Measurements from ENCODE around the gene MIP. TPM values are rescaled to one million over a fixed set of nuclear protein-coding genes. Genes with fewer than 3 reads are reported as not detected.
A peak's percentile ranks its signal among the peaks of the same experiment; 100 is the strongest.

Gene MIP
- total and polyA plus RNA-seq, 10 of the 15 experiments (the other 5 are each of a cell fraction or from before 2014, with no cell fraction given), result 0.04 to 0.18 (median 0.11) TPM; not detected in 3

- FAIRE-seq (no peak), DNase-seq (ENCODE audit: low read depth, low spot score) (no peak), ATAC-seq (peak; percentile 65)
- RAD21 ChIA-PET (ENCODE audit: unreplicated experiment), result interaction anchor here (0.7 to 1.3 kb wide), 2 partner anchors 149 to 1295 kb away, joined by 3 read pairs; no protein-coding TSS in a partner anchor
- H3K4me2 ChIP-seq (ENCODE audit: control insufficient read depth, insufficient read depth), result peak overlapping the region; percentile 97
- TF ChIP-seq USF1 (IDR thresholded peaks at IDR 0.05; ENCODE audit: borderline replicate concordance, extremely low read length, insufficient read depth, low read depth, low read length), result peak; percentile 24
- peak; percentile 34 for TF ChIP-seq POLR2A (IDR thresholded peaks at IDR 0.05; ENCODE audit: low read depth, low read length)
- no peak for TF ChIP-seq HDAC6 (IDR thresholded peaks at IDR 0.05; ENCODE audit: unreplicated experiment)
- peak; percentile 28 to 63; a peak in 2 of 4 replicates for TF ChIP-seq BHLHE40 (IDR thresholded peaks at IDR 0.05; ENCODE audit: borderline replicate concordance in 1 of 2, low read depth in 2 of 2, low read length in 1 of 2)
- TF ChIP-seq EGR1 (IDR thresholded peaks at IDR 0.05; ENCODE audit: borderline replicate concordance in 1 of 2, low read depth in 2 of 2, low read length in 2 of 2), result 0 out of 3 replicates have a peak, but pooled peaks of 1 of the 2 experiments have one; percentile 40
- no peak for TF ChIP-seq ESRRA (IDR thresholded peaks at IDR 0.05; ENCODE audit: low read length)
- TF ChIP-seq PML (IDR thresholded peaks at IDR 0.05; ENCODE audit: low read length), result no peak
- no peaks in the 10 kb centered on the region for H3K79me2 ChIP-seq (ENCODE audit: control insufficient read depth, insufficient read depth, low read length)
- no TSS peak for BruUV-seq (replicated peaks)
- peak overlapping the region; percentile 59 for H2AFZ ChIP-seq (ENCODE audit: control insufficient read depth, low read depth, low read length)
- POLR2A ChIA-PET, result no interaction called here
- peak overlapping the region; percentile 71 for H3K4me3 ChIP-seq
- peaks cover 4% of the 10 kb centered on the region; the same call in 1 of the 2 replicates for H3K4me1 ChIP-seq (ENCODE audit: control insufficient read depth, insufficient read depth, low read length)
- CTCF ChIA-PET, result interaction anchor here (0.6 kb wide), 1 partner anchor 142 kb away, joined by 3 read pairs; no protein-coding TSS in a partner anchor
- peak overlapping the region; percentile 41; the same call in 1 of the 2 replicates for H3K9ac ChIP-seq (ENCODE audit: control insufficient read depth, insufficient read depth, low read length)
- H3K27me3 ChIP-seq (replicated peaks in 1 of 2; ENCODE audit: control insufficient read depth in 2 of 2, insufficient read depth in 2 of 2, low read length in 1 of 2), result peaks cover 0 to 2% of the 10 kb centered on the region in 2 experiments; a peak in 2 of 4 replicates
- in situ Hi-C loops (cut with MboI), result no loop called here
- H3K36me3 ChIP-seq (ENCODE audit: control insufficient read depth in 2 of 2, insufficient read depth in 2 of 2, low read length in 1 of 2), result no peaks in the 10 kb centered on the region
- no peaks in the 10 kb centered on the region for H3K9me3 ChIP-seq (replicated peaks; ENCODE audit: control insufficient read depth, insufficient read depth, low read length)
- SMC1A ChIA-PET (ENCODE audit: uncharacterized antibody, unreplicated experiment), result no interaction called here
- intact Hi-C loops (cut with micrococcal nuclease; ENCODE audit: unreplicated experiment), result no loop called here
- no peak overlapping the region for H3K27ac ChIP-seq (ENCODE audit: control insufficient read depth, insufficient read depth)
- 16% methylated on average over 44 of the region's 44 CpGs for WGBS (ENCODE audit: insufficient coverage, insufficient replicate concordance, low lambda C conversion rate, missing lambda C conversion rate)
- no peaks in the 10 kb centered on the region for H4K20me1 ChIP-seq (ENCODE audit: control insufficient read depth, insufficient read depth)
Measured at GRCh38 chr12:56487448-56488040, 33.1 kb upstream of the MIP start.

Data from GM12878 (cell line).